Measurements from ENCODE around the gene TMEM229B. TPM values are rescaled to one million over a fixed set of nuclear protein-coding genes. Genes with fewer than 3 reads are reported as not detected.

TMEM229B gene
- polyA plus RNA-seq, 1 donor from 2014 or later = 4.2 TPM

DNA sequence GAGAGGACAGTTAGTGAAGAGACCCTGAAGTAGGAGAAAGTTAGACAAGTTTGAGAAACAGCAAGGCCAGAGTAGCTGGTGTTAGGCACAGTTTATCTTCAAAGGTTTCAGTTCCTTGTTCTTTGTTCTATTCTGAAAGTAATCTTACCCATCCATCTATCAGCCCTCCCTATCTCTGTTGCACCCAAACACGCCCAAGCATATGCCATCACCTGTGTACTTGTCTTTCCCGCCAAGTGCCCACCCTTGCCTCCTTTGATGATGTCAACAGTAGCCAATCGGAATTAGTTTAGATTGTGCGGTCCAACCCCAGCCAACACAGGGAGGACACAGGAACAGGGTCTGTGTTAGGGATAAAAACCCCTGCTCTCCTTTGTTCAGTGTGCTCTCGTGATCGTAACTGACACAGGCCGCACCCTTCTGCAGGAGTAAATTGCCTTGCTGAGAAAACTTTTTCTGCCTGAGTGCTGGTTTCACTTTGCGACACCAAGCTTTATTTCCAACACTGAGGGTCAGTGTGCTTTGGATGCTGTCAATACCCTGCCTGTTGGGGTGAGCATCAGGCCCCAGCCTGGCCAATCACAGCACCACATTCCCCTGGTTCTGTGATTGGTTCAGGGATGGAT is 4.7 kb upstream of the TMEM229B start:
- Histone ChIP-seq H3K27me3 (ENCODE audit: insufficient read depth, low read depth, low read length) (no peaks in the 10 kb centered on the region), H4K20me1 (ENCODE audit: insufficient read depth) (no peaks in the 10 kb centered on the region), H3K36me3 (ENCODE audit: insufficient read depth, low read length) (no peaks in the 10 kb centered on the region), H3K9me2 (ENCODE audit: insufficient read depth, low read length) (no peaks in the 10 kb centered on the region), H2AFZ (ENCODE audit: low read depth, low read length) (no peak overlapping the region), H3F3A (ENCODE audit: insufficient read depth, low read length, poor library complexity, severe bottlenecking) (no peaks in the 10 kb centered on the region), H3K79me2 (replicated peaks; ENCODE audit: insufficient read depth, low read length) (no peaks in the 10 kb centered on the region), H3K9ac (ENCODE audit: low read length) (no peak overlapping the region), H3K27ac (ENCODE audit: low read length) (no peak overlapping the region), H3K9me3 (ENCODE audit: low read length) (no peaks in the 10 kb centered on the region), H3K4me3 (ENCODE audit: low read length) (no peak overlapping the region), H3K4me2 (ENCODE audit: low read length) (no peak overlapping the region)
- TF ChIP-seq EZH2 (IDR thresholded peaks at IDR 0.05; ENCODE audit: borderline replicate concordance, insufficient read depth, low read length, poor library complexity, severe bottlenecking) (no peak), RAD21 (conservative IDR thresholded peaks at IDR 0.05) (no peak), TAF1 (IDR thresholded peaks at IDR 0.05; ENCODE audit: low read depth) (no peak), EP300 (conservative IDR thresholded peaks at IDR 0.05; ENCODE audit: poor library complexity, severe bottlenecking) (no peak)
- TF ChIP-seq, protein P1, sequence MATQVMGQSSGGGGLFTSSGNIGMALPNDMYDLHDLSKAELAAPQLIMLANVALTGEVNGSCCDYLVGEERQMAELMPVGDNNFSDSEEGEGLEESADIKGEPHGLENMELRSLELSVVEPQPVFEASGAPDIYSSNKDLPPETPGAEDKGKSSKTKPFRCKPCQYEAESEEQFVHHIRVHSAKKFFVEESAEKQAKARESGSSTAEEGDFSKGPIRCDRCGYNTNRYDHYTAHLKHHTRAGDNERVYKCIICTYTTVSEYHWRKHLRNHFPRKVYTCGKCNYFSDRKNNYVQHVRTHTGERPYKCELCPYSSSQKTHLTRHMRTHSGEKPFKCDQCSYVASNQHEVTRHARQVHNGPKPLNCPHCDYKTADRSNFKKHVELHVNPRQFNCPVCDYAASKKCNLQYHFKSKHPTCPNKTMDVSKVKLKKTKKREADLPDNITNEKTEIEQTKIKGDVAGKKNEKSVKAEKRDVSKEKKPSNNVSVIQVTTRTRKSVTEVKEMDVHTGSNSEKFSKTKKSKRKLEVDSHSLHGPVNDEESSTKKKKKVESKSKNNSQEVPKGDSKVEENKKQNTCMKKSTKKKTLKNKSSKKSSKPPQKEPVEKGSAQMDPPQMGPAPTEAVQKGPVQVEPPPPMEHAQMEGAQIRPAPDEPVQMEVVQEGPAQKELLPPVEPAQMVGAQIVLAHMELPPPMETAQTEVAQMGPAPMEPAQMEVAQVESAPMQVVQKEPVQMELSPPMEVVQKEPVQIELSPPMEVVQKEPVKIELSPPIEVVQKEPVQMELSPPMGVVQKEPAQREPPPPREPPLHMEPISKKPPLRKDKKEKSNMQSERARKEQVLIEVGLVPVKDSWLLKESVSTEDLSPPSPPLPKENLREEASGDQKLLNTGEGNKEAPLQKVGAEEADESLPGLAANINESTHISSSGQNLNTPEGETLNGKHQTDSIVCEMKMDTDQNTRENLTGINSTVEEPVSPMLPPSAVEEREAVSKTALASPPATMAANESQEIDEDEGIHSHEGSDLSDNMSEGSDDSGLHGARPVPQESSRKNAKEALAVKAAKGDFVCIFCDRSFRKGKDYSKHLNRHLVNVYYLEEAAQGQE (IDR thresholded peaks at IDR 0.05; ENCODE audit: borderline replicate concordance) = no peak
- TF ChIP-seq, protein P2, sequence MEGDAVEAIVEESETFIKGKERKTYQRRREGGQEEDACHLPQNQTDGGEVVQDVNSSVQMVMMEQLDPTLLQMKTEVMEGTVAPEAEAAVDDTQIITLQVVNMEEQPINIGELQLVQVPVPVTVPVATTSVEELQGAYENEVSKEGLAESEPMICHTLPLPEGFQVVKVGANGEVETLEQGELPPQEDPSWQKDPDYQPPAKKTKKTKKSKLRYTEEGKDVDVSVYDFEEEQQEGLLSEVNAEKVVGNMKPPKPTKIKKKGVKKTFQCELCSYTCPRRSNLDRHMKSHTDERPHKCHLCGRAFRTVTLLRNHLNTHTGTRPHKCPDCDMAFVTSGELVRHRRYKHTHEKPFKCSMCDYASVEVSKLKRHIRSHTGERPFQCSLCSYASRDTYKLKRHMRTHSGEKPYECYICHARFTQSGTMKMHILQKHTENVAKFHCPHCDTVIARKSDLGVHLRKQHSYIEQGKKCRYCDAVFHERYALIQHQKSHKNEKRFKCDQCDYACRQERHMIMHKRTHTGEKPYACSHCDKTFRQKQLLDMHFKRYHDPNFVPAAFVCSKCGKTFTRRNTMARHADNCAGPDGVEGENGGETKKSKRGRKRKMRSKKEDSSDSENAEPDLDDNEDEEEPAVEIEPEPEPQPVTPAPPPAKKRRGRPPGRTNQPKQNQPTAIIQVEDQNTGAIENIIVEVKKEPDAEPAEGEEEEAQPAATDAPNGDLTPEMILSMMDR (IDR thresholded peaks at IDR 0.05; ENCODE audit: poor library complexity, severe bottlenecking) = no peak

DNA sequence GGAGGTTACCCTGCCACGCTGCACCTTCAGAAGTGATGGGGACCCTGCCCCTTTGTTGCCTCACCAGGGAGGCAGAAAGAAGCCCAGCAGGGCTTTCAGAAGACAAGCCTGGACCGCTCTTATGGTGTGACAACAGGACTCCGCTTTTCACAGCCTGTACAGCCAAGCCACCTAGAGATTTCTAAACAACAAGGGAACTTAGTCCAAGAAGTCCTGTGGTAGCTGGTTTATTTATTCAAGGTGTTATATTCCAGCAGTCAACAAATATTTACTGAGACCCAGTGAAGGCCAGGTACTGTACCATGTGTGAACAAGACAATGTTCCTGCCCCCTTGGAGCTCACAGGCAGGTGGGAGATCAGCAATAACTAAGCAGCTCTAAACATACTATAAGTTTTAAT is 4.0 kb upstream of the TMEM229B start:
- TF ChIP-seq POLR2AphosphoS5 (IDR thresholded peaks at IDR 0.05) = no peak
- TF ChIP-seq TAF1 (IDR thresholded peaks at IDR 0.05; ENCODE audit: low read depth) = no peak
- no peak for TF ChIP-seq EZH2 (IDR thresholded peaks at IDR 0.05; ENCODE audit: borderline replicate concordance, insufficient read depth, low read length, poor library complexity, severe bottlenecking)
- TF ChIP-seq, protein P2 (IDR thresholded peaks at IDR 0.05; ENCODE audit: poor library complexity, severe bottlenecking) = no peak
- Histone ChIP-seq H3K4me2 (ENCODE audit: low read length) (no peak overlapping the region), H4K20me1 (ENCODE audit: insufficient read depth) (no peaks in the 10 kb centered on the region), H3K27ac (ENCODE audit: low read length) (no peak overlapping the region), H3K9me3 (ENCODE audit: low read length) (no peaks in the 10 kb centered on the region), H3K4me3 (ENCODE audit: low read length) (no peak overlapping the region), H3K79me2 (replicated peaks; ENCODE audit: insufficient read depth, low read length) (no peaks in the 10 kb centered on the region), H3K9me2 (ENCODE audit: insufficient read depth, low read length) (no peaks in the 10 kb centered on the region), H3K36me3 (ENCODE audit: insufficient read depth, low read length) (no peaks in the 10 kb centered on the region), H3K27me3 (ENCODE audit: insufficient read depth, low read depth, low read length) (no peaks in the 10 kb centered on the region), H3K9ac (ENCODE audit: low read length) (no peak overlapping the region), H2AFZ (ENCODE audit: low read depth, low read length) (no peak overlapping the region), H3F3A (ENCODE audit: insufficient read depth, low read length, poor library complexity, severe bottlenecking) (no peaks in the 10 kb centered on the region)

Measured in neural cell (in vitro differentiated cells).